DLD1 (cell line): ENCODE results near the gene ACVR1C.

ENCODE experiments used
- in situ Hi-C: cut with HindIII; loops from 2 replicates; pipeline ENCODE4 v1.10.0; 2017; ENCODE audit warnings: low sequenced_read_pairs

Gene ACVR1C

DNA sequence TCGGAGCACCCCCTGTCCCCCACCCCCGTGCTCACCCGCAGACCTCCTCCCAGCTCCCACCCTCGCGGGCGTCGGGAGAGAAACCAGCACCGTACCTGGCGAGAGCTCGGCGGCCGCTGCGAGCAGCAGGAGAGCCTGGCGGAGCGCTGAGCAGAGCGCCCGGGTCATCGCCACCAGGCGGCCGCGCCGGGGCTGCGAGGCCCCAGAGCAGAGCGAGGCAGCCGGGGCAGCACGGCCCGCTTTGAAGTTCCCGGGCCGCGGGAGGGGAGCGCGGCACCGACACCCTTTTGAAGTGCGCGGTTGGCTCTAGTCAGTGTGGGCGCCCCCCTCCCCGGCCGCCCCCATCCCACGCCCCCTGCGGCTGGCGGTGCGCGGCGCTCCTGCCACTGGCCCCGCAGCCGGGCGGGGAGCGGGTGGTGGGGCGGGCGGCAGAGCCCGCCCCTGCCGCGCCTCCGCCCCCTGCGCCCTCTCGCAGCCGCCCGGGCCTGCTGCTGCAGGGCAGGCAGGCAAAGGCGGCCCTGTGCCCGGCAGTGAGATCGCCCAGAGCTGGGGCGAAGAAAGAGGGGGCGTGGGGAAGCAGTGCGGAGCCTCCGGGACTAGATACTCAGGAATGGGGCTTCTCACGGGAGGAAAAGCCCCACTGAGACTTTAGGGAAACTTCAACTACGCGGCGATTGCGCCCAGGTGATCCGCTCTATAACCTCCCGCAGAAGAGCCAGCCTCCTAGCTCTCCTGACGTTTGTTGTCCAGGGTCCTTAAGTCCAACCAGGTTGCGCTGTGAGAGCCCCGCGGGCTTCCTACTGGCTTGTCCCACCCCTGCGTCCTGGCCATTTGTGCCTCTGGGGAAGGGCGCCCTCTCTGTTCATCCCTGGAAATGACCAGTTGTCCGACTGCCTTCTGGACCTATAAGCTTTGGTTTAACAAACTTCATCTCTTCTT is at the start of gene ACVR1C:
Gene ACVR1C (minus strand): TSS at position 388 of the 939 bp plus-strand sequence. CDS start 220 bp downstream, at position 168.
- in situ Hi-C loops, result no loop called here

DNA sequence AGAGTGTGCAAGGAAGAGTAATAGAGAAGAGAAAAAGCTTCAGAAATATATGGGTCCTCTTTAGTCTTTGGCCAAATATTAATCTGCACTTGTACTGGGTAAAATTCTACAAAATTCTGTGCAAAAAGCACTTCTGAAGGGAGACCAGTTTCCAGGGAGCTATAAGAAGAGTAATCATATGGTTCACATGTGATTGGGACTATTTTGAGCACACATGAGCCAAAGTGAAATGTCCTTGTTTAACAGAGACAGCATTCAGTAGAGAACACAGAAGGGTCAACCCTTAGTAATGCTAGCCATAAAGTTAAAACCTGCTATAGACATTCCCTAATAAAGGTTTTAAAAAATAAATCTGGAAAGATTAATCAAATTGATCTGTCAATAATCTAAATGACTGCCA is 49.3 kb upstream of the ACVR1C start:
- in situ Hi-C loops, result no loop called here

DNA sequence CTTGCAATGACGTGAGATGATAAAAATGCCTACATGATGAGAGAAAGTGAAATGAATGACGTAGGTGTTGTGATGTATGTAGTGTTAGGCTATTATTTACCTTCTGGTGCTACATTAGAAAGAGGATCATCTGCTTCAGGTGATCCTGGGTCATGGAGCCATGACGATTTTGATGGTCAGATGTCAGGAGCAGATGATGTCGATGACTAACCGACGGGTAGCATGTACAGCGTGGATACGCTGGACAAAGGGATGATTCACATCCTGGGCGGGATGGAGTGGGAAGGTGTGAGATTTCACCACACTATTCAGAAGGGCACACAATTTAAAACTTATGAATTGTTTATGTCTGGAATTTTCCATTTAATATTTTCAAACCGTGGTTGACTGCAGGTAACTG is 43.5 kb upstream of the ACVR1C start:
- in situ Hi-C loops, result no loop called here

DNA sequence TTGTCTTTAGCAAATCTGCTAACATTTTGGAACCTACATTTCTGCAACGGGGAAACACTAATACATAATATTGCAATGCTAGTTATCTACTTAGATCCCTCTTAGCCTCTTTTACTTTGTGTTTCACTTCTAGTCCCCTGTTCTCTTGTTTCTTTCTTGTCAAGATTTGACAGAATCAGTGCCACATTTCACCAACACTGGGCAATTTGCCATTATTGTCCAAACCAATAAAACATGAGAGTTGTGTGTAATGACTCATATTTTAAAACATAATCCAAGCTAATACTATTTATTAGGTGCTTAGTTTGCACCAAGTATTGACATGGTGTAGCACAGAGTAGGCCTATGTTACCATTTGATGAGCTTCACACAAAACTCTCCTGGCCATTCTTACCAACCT is 33.7 kb upstream of the ACVR1C start:
- in situ Hi-C loops, result no loop called here

DNA sequence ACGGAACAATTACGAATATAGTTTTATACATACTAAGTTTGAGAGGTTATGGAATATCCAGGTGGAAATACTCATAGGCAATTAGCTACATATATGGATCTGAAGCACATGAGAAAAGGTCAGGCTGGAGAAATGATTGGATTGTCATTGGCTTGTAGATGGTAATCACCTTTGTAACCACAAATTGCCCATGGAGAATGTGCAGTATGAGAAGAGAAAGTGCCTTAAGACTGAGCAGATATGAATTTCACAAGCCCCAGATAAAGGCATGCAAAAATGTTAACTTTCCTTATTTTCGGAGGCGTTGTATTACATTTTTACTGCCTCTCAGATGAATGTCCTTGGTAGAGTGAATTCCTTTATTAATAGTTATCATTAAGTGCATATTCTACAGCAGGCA is 33.1 kb upstream of the ACVR1C start:
- in situ Hi-C loops, result no loop called here

DNA sequence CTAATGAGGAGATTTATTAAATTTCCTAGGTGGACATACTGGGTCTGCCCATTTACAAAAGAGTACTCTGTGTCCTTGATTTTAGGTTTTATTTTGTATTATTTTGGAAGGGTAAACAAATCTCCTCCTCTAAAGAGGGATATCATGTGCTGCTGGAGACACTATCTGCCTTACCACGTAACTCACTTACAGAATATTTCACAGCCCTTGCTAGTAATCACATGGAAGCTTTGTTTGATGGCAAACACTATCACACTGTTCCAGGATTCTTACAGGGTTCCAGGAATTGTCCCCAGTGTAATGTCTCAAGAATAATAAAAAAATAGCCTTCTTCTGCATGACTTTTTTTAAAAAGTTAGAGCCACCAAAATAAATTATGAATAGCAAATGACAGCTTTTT is 29.2 kb upstream of the ACVR1C start:
- in situ Hi-C loops, result no loop called here

DNA sequence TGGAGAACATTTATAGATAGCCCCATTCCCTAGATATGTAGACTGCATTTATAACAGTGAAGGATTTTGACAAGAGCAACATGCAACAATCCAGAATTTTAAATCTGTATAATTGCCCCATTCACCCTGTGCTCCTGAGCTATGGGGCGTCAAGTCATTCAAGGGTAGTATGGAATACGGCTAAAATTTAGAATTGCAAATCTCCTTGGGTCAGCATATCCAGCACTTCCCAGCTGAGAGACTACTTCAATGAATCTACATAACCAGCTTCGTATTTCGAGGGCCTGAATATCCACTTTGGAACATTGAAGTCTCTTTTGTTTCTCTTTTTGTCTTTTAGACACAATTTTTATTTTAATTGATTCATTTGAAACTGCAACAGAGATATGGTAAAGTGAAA is 28.4 kb upstream of the ACVR1C start:
- in situ Hi-C loops, result no loop called here

DNA sequence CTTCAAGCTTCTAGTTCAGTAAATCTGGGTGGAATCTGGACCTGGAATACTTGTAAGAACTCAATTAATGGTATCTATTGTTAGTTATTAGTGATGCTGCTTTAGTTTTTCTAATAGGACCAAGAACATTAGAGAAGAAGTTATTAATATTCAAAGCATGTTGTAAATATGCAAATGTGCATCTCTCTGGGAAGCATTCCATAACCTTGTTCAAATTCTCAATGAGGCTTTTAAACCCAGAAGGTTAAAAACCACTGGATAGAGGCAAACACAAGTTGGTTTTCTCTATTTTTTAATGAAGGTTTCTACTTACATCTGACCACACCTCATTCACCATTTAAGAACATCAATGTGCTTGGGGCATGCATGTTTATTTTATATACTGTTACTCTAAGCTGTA is 16.1 kb upstream of the ACVR1C start:
- in situ Hi-C loops, result no loop called here

DNA sequence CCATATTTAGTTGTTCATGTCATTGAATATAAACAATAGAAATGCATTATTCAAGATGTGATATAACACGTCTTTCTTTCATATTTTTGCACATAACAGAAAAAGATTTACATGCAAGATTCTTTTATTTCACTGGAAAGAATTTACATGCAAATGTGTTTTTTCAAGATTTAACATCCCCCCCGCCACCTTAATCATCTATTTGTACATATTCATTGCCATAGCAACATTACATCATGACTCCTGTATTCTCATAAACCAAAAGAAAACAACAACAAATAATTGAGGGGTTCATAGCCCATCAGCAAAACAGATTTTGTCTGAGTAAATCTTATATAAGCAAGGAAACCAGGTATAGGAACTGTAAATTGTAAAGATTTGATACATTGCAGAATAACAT is 3.2 kb upstream of the ACVR1C start:
- in situ Hi-C loops, result no loop called here

DNA sequence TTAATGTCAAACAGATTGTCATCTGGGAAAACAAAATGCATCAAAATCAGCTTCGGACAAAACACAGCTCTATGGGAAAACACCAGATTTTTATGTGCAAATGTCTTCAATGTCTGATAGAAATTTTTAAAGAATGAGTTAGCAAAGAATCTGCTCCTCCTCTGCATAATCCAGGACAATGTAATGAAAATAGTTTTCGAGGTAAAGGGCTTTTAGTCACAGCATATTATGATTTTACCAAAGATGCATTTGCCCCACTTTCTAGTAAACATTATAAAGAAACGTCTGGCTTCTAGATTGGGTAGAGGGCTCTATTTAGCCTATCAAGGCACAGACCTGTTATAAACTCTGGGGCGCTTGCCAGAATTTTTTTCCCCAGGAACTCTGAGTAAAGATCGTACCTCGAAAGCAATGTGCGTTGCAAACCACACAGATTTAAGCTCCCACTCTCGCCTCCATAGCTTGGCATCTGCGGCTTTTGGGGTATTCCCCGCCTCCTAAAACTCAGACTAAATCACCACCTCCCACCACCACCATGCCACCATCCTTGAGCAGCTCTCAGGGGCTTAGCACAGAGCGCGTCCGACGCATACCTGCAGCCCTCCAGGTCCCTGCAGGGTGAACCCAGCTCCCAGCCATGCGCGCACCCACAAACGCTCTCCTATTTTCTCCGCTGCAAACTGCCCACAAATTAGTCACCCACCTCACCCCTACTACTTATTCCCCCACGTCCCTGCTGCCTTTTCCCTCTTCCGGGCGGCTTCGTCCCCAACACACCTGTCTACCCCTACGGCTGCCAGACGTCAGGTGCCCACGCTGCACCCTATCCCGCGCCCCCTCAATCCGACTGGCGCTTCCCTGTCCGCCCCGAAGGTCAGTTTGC is 829 bp downstream of the ACVR1C start:
- in situ Hi-C loops, result no loop called here

DNA sequence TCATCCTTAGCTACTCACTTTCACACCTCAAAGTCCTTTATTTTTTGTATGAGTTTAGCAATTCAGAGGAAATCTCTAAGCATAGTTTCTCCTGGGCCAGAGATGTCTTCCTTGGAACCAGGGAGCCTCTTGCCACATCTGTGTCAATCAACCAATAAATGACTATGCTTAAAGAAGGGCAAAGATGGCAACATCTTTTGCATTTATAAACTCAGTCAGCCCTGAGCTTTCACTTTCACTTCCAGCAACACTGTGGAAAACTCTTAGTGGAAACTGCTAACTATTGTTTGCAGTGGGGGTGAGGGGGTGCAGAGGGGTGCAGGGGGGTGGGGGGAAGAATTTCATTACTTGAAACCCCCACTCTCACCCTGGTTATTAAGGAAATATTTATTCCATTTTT is 3.4 kb downstream of the ACVR1C start:
- in situ Hi-C loops, result no loop called here

DNA sequence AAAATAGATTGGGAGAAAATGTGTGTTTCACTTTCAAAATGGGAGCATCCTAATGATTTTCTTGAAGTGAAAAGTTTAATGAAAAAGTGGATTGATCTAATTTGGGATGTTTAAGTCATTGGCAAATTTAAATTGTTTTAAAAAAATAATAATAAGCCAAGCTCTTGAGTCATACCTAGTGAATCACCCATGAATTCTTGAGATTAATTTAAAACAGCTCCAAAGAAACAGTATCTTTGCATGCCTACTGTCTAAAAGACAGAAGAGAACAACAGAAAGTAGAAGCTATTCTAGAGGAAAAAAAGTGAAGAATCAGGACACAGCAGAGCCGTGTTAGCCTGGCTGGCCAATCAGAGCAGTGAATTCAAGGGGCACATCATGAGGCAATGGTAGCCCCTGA is 7.7 kb downstream of the ACVR1C start:
- in situ Hi-C loops, result no loop called here

DNA sequence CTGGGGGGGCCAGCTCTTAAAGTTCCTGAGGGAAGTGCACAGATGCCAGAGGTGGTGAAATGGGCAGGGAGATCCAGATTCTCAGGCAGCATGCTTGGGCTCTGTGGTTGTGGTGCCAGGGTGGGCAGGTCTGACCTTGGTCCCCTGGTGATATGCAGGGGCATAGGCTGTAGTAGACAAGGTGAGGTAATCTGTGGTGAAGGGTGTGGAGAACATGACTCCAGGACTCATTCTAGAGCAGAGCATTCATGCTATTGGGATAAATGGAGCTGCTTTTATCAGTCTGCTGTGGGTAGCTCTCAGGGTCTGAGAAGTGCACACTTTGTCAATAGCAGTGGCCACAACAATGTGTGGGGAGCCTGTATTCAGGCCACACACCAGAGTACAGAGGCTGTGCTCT is 16.9 kb downstream of the ACVR1C start:
- in situ Hi-C loops, result no loop called here

DNA sequence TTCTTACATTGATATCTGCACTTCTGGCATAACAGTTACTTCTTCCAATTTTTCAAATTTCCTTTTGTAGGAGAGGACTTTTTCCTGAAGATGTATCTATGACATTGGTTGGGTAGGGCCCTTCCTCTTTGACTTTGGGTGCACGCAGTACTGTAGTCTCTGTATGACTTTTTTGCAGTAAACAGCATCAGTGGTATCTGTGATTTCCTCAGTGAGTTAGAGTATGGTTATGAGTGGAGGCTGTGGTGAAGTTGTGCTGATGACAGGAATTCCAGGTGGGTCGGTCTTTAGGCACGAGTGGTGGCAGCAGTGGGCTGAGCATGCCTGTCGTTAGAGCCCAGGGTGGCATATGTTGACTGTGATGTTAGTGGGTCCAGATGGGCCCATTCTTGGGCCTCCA is 17.6 kb downstream of the ACVR1C start:
- in situ Hi-C loops, result no loop called here

DNA sequence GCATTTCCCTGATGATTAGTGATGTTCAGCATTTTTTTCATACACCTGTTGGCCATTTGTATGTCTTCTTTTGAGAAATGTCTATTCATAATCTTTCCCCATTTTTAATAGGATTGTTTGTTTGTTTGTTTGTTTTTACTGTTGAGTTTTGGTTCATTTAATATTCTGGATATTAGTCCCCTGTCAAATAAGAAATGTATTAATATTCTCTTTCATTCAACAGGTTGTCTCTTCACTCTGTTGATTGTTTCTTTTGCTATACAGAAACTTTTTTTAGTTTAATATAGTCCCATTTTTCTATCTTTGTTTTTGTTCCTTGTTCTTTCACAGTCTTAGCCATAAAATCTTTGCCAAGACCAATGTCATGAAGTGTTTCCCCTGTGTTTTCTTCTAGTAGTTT is 22.1 kb downstream of the ACVR1C start:
- in situ Hi-C loops, result no loop called here

DNA sequence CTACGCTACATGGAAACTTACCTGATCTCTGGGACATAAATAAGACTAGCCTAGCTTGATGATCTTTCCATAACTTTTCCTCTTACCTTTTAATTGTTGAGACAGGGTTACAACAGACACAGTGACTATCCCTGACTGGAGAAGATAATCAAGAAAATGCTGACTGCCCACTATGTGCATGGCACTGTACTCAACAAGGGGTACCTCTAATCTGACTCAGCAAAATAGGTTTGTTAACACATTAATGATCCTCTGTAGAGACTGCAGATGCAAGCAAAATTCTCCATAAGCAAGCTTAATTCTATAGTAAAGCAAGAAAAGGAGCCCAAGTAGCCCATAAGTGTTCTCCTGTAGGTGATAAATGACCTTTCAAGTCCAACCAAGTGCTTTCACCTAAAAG is 25.5 kb downstream of the ACVR1C start:
- in situ Hi-C loops, result no loop called here

DNA sequence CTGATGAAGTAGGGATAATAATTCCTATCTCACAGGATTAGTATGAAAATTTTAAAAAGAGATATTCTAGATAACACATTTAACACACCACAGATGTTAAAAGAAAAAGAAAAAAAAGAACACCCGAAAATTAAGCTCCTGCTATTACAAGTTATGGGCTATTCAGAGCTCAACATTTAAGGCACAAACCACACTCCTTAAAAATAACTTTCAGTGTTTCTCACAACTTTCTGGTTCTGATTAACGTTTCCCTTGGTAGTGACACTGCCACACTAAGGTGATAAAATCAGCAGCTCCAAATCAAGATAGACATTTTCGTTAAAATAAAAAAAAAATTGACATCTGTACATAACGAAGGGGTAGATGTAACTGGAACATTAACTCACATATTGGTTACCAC is 26.9 kb downstream of the ACVR1C start:
- in situ Hi-C loops, result no loop called here

DNA sequence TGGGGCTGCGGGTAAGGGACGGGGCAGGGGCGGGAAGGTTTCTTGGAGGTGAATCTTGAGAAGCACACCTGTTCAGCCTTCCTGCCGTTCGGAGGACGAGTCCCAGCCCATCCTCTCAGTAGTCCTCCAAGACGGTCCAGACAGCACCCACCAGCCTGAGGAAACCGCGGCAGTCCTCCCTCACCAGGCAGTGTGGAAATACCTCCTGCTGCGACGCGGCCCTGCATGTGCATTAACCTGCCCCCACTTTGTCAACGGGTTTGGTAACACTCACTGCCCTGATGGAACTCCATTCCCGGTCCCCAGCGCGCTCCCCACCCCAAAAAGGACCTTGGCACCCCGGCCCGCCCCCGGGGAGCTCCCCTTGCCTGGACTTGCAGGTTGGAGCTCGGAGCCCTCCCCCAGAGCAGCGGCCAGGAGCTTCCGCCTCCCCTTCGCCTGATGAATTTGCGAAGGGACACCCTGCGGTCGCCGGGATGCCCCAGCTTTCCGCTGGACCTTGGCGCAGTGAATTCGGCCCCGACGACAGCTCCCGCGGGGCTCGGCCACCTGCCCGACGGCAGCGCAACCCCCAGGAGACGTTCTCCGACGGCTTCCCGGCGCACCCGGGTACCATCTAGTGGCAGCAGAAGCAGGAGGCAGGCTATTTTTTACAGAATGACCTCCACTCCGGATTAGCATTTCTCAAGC is 31.5 kb downstream of the ACVR1C start:
- in situ Hi-C loops, result no loop called here

DNA sequence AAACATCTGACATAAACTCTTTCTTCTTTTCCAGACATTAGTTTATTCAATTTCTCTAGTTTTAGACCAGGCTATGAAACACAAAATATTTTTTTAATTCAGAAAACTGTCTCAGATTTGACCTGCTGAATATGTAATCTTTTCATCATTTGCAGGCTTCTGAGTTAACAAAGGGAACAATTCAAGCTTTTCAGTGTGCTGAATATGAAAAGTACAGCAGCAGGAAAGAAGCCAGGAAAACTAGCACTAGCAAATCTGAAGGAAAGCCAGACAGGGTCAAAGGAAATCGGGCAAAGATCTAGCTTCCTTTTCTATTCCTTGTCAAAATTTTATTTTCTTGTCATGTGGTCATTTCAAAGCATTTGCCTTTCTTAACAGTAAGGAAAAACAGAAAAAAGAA is 35.3 kb downstream of the ACVR1C start:
- in situ Hi-C loops, result no loop called here

DNA sequence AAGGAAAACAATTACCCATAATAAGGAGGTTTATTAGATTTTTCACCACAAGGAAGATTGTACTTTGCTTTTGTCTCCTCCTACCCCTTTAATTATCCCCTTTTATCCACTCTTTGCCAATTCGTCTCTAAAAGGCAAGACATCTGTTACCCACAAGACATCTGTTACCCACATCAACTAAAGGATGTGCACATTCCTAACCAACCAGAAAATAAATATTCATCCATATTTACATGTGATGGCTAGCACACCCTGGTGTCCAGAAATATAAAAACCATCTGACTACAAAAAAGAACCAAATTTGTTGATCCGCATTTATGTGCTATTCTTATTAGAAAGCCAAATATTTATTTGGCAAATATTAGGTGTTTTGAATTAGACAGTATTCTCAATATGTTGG is 35.7 kb downstream of the ACVR1C start:
- in situ Hi-C loops, result no loop called here

DNA sequence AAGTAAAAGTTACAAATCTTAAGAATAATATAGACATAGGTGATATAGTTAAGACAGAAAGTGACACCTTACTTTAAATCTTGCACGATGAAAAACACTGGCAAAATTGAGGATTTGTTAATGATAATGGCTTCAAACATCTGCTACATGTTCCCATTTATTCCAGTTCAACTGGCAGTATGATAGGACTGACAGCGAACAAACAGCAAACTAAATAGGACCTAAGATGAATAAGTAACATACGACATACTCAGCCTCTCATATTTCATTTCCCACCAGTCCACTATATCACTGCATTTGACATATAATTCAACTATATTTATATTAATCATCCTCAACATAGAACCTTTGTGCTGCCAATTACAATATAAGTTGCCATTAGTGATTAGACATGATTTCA is 36.3 kb downstream of the ACVR1C start:
- in situ Hi-C loops, result no loop called here
